OCI-LY3 (cell line): Measurements from ENCODE around the gene NLRP3.

ENCODE experiments used
- EZH2phosphoT487 ChIP-seq: fragments of 200-600 bp; shearing (Covaris generic); IDR thresholded peaks from 2 replicates; pipeline ENCODE4 v1.6.1; 2018; ENCODE audit warnings: antibody characterized with exemption, mixed run types, low read depth
- TF ChIP-seq, protein P1 (sequence below): fragments of 200-600, 300-600 bp; sonication (generic); IDR thresholded peaks from 2 replicates; pipeline ENCODE4 v1.5.1; 2014; ENCODE audit warnings: antibody characterized with exemption, low read length, low read depth

DNA sequence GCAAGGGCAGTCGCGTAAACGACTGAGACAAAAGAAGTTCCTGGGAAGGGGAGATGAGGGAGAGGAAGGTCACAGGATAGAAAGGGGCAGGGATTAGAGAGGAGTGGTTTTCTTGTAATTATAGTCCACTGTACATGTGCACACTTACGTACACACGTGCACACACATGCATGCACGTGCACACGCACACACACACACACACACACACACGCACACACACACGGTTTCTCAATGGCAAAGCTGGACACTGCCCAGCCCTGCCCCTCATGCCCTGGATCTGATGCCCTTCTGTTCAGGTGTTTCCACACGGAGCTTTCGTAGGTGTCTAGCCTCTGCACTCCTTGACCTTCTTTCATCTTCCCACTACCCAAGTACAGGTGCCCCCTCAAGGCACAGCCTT is 38.0 kb downstream of the NLRP3 start:
- TF ChIP-seq, protein P1, sequence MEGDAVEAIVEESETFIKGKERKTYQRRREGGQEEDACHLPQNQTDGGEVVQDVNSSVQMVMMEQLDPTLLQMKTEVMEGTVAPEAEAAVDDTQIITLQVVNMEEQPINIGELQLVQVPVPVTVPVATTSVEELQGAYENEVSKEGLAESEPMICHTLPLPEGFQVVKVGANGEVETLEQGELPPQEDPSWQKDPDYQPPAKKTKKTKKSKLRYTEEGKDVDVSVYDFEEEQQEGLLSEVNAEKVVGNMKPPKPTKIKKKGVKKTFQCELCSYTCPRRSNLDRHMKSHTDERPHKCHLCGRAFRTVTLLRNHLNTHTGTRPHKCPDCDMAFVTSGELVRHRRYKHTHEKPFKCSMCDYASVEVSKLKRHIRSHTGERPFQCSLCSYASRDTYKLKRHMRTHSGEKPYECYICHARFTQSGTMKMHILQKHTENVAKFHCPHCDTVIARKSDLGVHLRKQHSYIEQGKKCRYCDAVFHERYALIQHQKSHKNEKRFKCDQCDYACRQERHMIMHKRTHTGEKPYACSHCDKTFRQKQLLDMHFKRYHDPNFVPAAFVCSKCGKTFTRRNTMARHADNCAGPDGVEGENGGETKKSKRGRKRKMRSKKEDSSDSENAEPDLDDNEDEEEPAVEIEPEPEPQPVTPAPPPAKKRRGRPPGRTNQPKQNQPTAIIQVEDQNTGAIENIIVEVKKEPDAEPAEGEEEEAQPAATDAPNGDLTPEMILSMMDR: no peak
- no peak for TF ChIP-seq EZH2phosphoT487
